Activated CD4-positive, alpha-beta T cell treated with anti-CD3 and anti-CD28 coated beads for 36 hours (primary cell): ENCODE results near the gene CROCC. TPM values are rescaled to one million over a fixed set of nuclear protein-coding genes. Genes with fewer than 3 reads are reported as not detected.
"Not testable (repeated sequence)": the region's sequence is repeated elsewhere in the genome, so short reads cannot be mapped to it uniquely, and the experiment has no call there.

Experiments
- ATAC-seq: fragments of 200-7000 bp; cut with Tn5 transposase; one replicate; pipeline ENCODE4 v1.10.0; 2021; ENCODE audit warnings: mild to moderate bottlenecking, moderate library complexity
- CTCF ChIA-PET: fragments of 350-600 bp; sonication (Branson Sonifier 250); formaldehyde crosslinking; loops from one replicate; lab custom pipeline; 2021; ENCODE audit warnings: antibody characterized with exemption; lab: Charles Lee
- POLR2A ChIA-PET: fragments of 350-600 bp; sonication (Branson Sonifier 250); formaldehyde crosslinking; loops from one replicate; lab custom pipeline; 2021; ENCODE audit warnings: antibody characterized with exemption, inconsistent platforms; lab: Charles Lee
- DNase-seq: peaks from one replicate; pipeline ENCODE4 v3.0.0-alpha.2; 2020
- H3K27ac Mint-ChIP-seq: one replicate; pipeline ENCODE4 v1.8.0; 2021; ENCODE audit warnings: mixed read lengths
- H3K27me3 Mint-ChIP-seq: one replicate; pipeline ENCODE4 v1.8.0; 2021; ENCODE audit warnings: mixed read lengths
- H3K36me3 Mint-ChIP-seq: one replicate; pipeline ENCODE4 v1.8.0; 2021; ENCODE audit warnings: low read depth, mixed read lengths
- H3K4me1 Mint-ChIP-seq: one replicate; pipeline ENCODE4 v1.8.0; 2021; ENCODE audit warnings: mixed read lengths
- H3K4me3 Mint-ChIP-seq: one replicate; pipeline ENCODE4 v1.8.0; 2021; ENCODE audit warnings: mild to moderate bottlenecking, moderate library complexity, mixed read lengths
- H3K9me3 Mint-ChIP-seq: one replicate; pipeline ENCODE4 v1.8.0; 2021; ENCODE audit warnings: low read depth, mixed read lengths
- intact Hi-C, 2 experiments: fragments of 100-400 bp; cut with DNase I in 1 of 2; cut with micrococcal nuclease in 1 of 2; formaldehyde crosslinking; loops; one replicate each; pipeline versions ENCODE4 v1.14.2 to v1.15.1; 2022 to 2024; cut with DNase I, micrococcal nuclease
- total RNA-seq, 2 experiments: library from RNA; stranded (reverse); gene quantifications; one replicate each; pipeline ENCODE4 v1.2.3, GENCODE V29; 2021

The CROCC gene
- total RNA-seq, 2 experiments from 2014 or later, result 18.4 to 25.7 TPM

DNA sequence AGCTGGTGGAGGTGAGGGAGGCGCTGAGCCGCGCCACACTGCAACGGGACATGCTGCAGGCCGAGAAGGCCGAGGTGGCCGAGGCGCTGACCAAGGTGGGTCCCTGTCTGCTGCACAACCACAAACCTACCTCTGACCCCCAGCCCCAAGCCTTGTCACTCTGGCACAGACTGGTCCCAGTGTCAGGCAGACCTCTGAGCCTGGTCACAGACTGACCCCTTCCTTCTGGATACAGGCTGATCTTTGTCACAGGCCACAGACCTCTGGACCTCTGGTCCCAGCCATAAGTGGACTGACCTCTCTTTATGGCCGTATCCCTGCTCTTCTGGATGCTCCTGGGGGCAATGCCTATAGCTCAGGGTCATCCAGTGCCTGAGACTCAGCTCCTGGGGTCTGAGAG, 23.8 kb downstream of the CROCC start:
- H3K27ac Mint-ChIP-seq, DNase-seq, H3K4me3 Mint-ChIP-seq, H3K4me1 Mint-ChIP-seq, ATAC-seq, H3K9me3 Mint-ChIP-seq, H3K27me3 Mint-ChIP-seq, CTCF ChIA-PET, H3K36me3 Mint-ChIP-seq, intact Hi-C loops: not testable (repeated sequence)
- POLR2A ChIA-PET, result interaction anchor here (0.6 kb wide), 1 partner anchor 1109 kb away, joined by 4 read pairs; no protein-coding TSS in a partner anchor

GRCh38 chr1:16946185-16946584, 24.5 kb downstream of the CROCC start:
- POLR2A ChIA-PET, result interaction anchor here (0.6 kb wide), 1 partner anchor 1110 kb away, joined by 4 read pairs; no protein-coding TSS in a partner anchor
- CTCF ChIA-PET, result interaction anchor here (2.5 kb wide), 1 partner anchor 15 kb away, joined by 10 read pairs; no protein-coding TSS in a partner anchor
- intact Hi-C loops, H3K9me3 Mint-ChIP-seq, H3K27ac Mint-ChIP-seq, ATAC-seq, H3K4me3 Mint-ChIP-seq, H3K36me3 Mint-ChIP-seq, H3K4me1 Mint-ChIP-seq, H3K27me3 Mint-ChIP-seq, DNase-seq: not testable (repeated sequence)

GRCh38 chr1:16946646-16947045, 24.9 kb downstream of the CROCC start:
- Mint-ChIP-seq H3K9me3 (no peaks in the 10 kb centered on the region), H3K4me3 (no peak overlapping the region), H3K27me3 (no peaks in the 10 kb centered on the region), H3K4me1 (no peaks in the 10 kb centered on the region), H3K36me3 (peaks cover 6% of the 10 kb centered on the region), H3K27ac (no peak overlapping the region)
- ChIA-PET CTCF (interaction anchor here (2.5 kb wide), 1 partner anchor 14 kb away, joined by 10 read pairs; no protein-coding TSS in a partner anchor), POLR2A (interaction anchor here (0.6 kb wide), 1 partner anchor 640 kb away, joined by 7 read pairs; no protein-coding TSS in a partner anchor)
- DNase-seq, result no peak
- ATAC-seq, result no peak
- intact Hi-C loops, result no loop called here

DNA sequence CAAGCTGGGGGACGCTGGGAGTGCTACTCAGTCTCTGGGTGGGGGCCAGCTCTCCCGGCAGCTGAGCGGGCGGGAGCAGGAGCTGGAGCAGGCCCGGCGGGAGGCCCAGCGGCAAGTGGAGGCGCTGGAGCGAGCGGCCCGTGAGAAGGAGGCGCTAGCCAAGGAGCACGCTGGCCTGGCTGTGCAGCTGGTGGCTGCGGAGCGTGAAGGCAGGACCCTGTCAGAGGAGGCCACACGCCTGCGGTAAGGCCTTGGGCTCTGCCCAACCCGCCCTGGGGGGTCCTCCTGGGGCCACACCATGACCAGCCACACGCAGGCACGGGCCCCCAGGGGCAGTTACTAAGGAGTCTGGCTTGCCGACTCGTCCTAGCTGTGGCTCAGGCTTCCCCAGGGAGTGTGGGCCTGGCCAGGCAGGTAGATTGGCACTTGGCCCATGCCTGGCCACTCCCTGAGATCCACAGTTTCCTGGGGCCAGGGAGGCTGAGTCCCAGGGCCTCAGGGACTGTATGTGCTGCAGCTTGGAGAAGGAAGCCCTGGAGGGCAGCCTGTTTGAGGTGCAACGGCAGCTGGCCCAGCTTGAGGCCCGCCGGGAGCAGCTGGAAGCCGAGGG, 26.7 kb downstream of the CROCC start:
- H3K9me3 Mint-ChIP-seq, intact Hi-C loops, H3K27me3 Mint-ChIP-seq, H3K36me3 Mint-ChIP-seq, H3K27ac Mint-ChIP-seq, H3K4me3 Mint-ChIP-seq, POLR2A ChIA-PET, DNase-seq, ATAC-seq, H3K4me1 Mint-ChIP-seq: not testable (repeated sequence)
- CTCF ChIA-PET, result interaction anchor here (2.5 kb wide), 1 partner anchor 13 kb away, joined by 10 read pairs; no protein-coding TSS in a partner anchor

- DNase-seq, intact Hi-C loops, H3K4me1 Mint-ChIP-seq, H3K9me3 Mint-ChIP-seq, ATAC-seq, H3K27ac Mint-ChIP-seq, H3K4me3 Mint-ChIP-seq, POLR2A ChIA-PET, H3K36me3 Mint-ChIP-seq, H3K27me3 Mint-ChIP-seq: not testable (repeated sequence)
- CTCF ChIA-PET, result interaction anchor here (0.9 kb wide), 1 partner anchor 74 kb away, joined by 3 read pairs; no protein-coding TSS in a partner anchor
These were observed 27.3 kb downstream of the CROCC start for GRCh38 chr1:16949026-16949425.

DNA sequence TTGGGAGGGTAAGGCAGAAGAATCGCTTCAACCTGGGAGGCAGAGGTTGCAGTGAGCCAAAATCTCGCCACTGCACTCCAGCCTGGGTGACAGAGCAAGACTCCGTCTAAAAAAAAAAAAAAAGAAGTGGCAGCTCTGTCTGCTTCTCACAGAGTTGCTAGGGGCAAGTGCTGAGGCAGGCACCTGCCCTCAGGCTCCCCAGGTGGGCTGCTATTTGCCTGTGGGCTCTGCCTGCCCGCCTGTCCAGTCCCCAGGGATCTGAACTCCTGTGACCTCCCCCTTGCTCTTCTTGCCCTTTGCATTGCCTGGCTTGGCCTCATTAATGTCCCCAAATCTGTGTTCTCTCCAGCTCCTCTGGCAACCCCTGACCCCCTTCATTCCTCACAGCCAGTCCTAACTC, 30.6 kb downstream of the CROCC start:
- H3K4me1 Mint-ChIP-seq, H3K27me3 Mint-ChIP-seq, H3K4me3 Mint-ChIP-seq, H3K27ac Mint-ChIP-seq, DNase-seq, ATAC-seq, H3K9me3 Mint-ChIP-seq, H3K36me3 Mint-ChIP-seq: not testable (repeated sequence)
- ChIA-PET POLR2A (interaction anchor here (0.6 to 1.0 kb wide), 2 partner anchors 9 to 94 kb away, joined by 3 read pairs; no protein-coding TSS in a partner anchor), CTCF (interaction anchor here (0.6 to 3.4 kb wide), 22 partner anchors 8 to 458 kb away, joined by 3 to 24 read pairs (median 4); partner anchors contain the start of gene MFAP2)
- intact Hi-C loops, result loop anchor here (5.0 kb wide), 1 partner anchor 285 kb away; no protein-coding TSS in a partner anchor

GRCh38 chr1:16954579-16954978, 32.8 kb downstream of the CROCC start:
- intact Hi-C loops, result loop anchor here (5.0 kb wide), 1 partner anchor 283 kb away; no protein-coding TSS in a partner anchor
- DNase-seq (no peak), ATAC-seq (no peak)
- Mint-ChIP-seq H3K4me1 (no peaks in the 10 kb centered on the region), H3K27me3 (no peaks in the 10 kb centered on the region), H3K4me3 (no peak overlapping the region), H3K27ac (no peak overlapping the region), H3K9me3 (no peaks in the 10 kb centered on the region), H3K36me3 (no peaks in the 10 kb centered on the region)
- CTCF ChIA-PET, result no interaction called here
- POLR2A ChIA-PET, result no interaction called here

GRCh38 chr1:16955186-16955585, 33.5 kb downstream of the CROCC start:
- peaks cover 1% of the 10 kb centered on the region for H3K4me1 Mint-ChIP-seq
- H3K9me3 Mint-ChIP-seq, result no peaks in the 10 kb centered on the region
- no peaks in the 10 kb centered on the region for H3K36me3 Mint-ChIP-seq
- H3K4me3 Mint-ChIP-seq, result no peak overlapping the region
- H3K27ac Mint-ChIP-seq, result no peak overlapping the region
- intact Hi-C loops, result no loop called here
- H3K27me3 Mint-ChIP-seq, result no peaks in the 10 kb centered on the region
- no peak for ATAC-seq
- no peak for DNase-seq
- CTCF ChIA-PET, result interaction anchor here (0.7 kb wide), 1 partner anchor 64 kb away, joined by 3 read pairs; no protein-coding TSS in a partner anchor
- POLR2A ChIA-PET, result no interaction called here

GRCh38 chr1:16956775-16957174, 35.0 kb downstream of the CROCC start:
- intact Hi-C loops, result no loop called here
- peaks cover 5% of the 10 kb centered on the region for H3K4me1 Mint-ChIP-seq

DNA sequence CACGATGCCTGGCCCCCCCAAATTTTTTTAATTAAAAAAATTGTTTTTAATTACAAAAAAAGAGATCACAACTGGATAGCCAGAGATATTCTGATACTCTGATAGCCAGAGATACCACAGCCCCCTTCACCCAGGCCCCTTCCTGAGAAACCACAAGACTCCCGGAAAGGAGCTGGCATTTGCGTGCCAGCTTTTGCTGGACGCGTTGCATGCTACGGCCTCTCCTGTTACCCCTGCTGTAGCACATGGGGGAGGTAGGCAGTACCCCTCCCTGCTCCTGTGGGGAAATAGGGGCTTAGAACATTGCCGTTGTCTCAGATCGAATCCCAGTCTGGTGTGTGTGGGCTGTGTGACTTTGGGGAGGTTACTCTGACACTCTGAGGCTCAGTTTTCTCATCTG, 36.0 kb downstream of the CROCC start:
- no peak for ATAC-seq
- H3K36me3 Mint-ChIP-seq, result no peaks in the 10 kb centered on the region
- no peak for DNase-seq
- H3K4me3 Mint-ChIP-seq, result no peak overlapping the region
- no peaks in the 10 kb centered on the region for H3K27me3 Mint-ChIP-seq
- peaks cover 5% of the 10 kb centered on the region for H3K4me1 Mint-ChIP-seq
- no peaks in the 10 kb centered on the region for H3K9me3 Mint-ChIP-seq
- intact Hi-C loops, result no loop called here
- CTCF ChIA-PET, result interaction anchor here (0.7 to 1.3 kb wide), 2 partner anchors 61 to 348 kb away, joined by 3 to 4 read pairs; no protein-coding TSS in a partner anchor
- POLR2A ChIA-PET, result no interaction called here
- no peak overlapping the region for H3K27ac Mint-ChIP-seq

More at GRCh38 chr1:16956775-16957174, 35.0 kb downstream of the CROCC start:
- Mint-ChIP-seq H3K4me3 (no peak overlapping the region), H3K9me3 (no peaks in the 10 kb centered on the region), H3K27me3 (no peaks in the 10 kb centered on the region), H3K27ac (no peak overlapping the region), H3K36me3 (no peaks in the 10 kb centered on the region)
- ChIA-PET CTCF (interaction anchor here (1.3 kb wide), 1 partner anchor 62 kb away, joined by 3 read pairs; no protein-coding TSS in a partner anchor), POLR2A (no interaction called here)
- DNase-seq (no peak), ATAC-seq (no peak)

- intact Hi-C loops, result no loop called here
- no peaks in the 10 kb centered on the region for H3K9me3 Mint-ChIP-seq
- no peak overlapping the region for H3K27ac Mint-ChIP-seq
- POLR2A ChIA-PET, result no interaction called here
- no peak overlapping the region for H3K4me3 Mint-ChIP-seq
- peaks cover 2% of the 10 kb centered on the region for H3K36me3 Mint-ChIP-seq
- DNase-seq, result no peak
- no peak for ATAC-seq
- H3K27me3 Mint-ChIP-seq, result no peaks in the 10 kb centered on the region
- CTCF ChIA-PET, result interaction anchor here (0.7 kb wide), 1 partner anchor 34 kb away, joined by 3 read pairs; no protein-coding TSS in a partner anchor
- H3K4me1 Mint-ChIP-seq, result peaks cover 5% of the 10 kb centered on the region
These were observed 36.7 kb downstream of the CROCC start for GRCh38 chr1:16958475-16958874.
